ENCODE results near the gene CENPP.

DNA sequence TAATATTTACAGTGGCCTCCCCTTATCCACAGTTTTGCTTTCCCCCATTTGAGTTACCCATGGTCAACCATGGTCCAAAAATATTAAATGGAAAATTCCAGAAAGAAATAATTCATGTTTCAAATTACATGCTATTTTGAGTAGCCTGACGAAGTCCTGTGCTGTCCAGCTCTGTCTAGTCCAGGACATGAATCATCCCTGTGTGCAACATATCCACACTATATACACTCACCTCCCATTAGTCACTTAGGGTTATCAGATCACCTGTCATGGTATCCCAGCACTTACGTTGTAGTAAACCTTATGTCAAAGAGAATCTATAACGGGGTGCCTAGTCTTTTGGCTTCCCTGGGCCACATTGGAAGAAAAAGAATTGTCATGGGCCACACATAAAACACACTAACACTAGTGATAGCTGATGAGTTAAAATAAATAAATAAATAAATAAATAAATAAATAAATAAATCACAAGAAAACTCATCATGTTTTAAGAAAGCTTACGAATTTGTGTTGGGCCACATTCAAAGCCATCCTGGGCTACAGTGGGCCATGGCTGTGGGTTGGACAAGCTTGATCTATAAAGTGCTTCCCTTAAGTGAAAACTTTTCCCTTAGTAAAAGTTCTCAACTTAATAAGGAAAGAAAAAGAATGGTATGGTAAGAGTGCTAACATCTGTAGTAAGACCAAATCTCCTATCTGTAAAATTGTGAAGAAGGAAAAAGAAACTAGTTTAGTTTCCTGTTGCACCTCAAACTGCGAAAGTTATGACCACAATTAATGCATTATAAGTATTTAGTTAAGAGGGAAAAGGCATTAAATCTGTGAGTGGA lies 114.4 kb downstream of the CENPP start:
- TF ChIP-seq CTCF (IDR thresholded peaks at IDR 0.05; ENCODE audit: low read length) = no peak
- TF ChIP-seq EZH2phosphoT487 (IDR thresholded peaks at IDR 0.05; ENCODE audit: low read length) = no peak
- TF ChIP-seq EZH2 (optimal IDR thresholded peaks at IDR 0.05; ENCODE audit: low read depth, low read length) = no peak

All from MM.1S (cell line).